ENCODE measurements around the gene SDHA.
A peak's percentile ranks its signal among the peaks of the same experiment; 100 is the strongest.
"Not testable (repeated sequence)": the region's sequence is repeated elsewhere in the genome, so short reads cannot be mapped to it uniquely, and the experiment has no call there.

SDHA gene

GRCh38 chr5:198516-199196, 19.5 kb upstream of the SDHA start:
- DNase-seq: no peak

- DNase-seq: no peak
Observed at GRCh38 chr5:199197-199949, 18.7 kb upstream of the SDHA start.

- DNase-seq: no peak
Observed at GRCh38 chr5:199950-200645, 18.0 kb upstream of the SDHA start.

GRCh38 chr5:200985-201384, 17.1 kb upstream of the SDHA start:
- no peak for DNase-seq

- no peak for DNase-seq
Observed at GRCh38 chr5:201672-202071, 16.4 kb upstream of the SDHA start.

- no peak for DNase-seq
Observed at GRCh38 chr5:203246-203930, 14.7 kb upstream of the SDHA start.

GRCh38 chr5:204001-204400, 14.1 kb upstream of the SDHA start:
- no peak for DNase-seq

- DNase-seq: no peak
Observed at GRCh38 chr5:204462-204861, 13.7 kb upstream of the SDHA start.

- no peak for DNase-seq
Observed at GRCh38 chr5:204966-205670, 13.0 kb upstream of the SDHA start.

- DNase-seq: no peak
Observed at GRCh38 chr5:206406-206805, 11.7 kb upstream of the SDHA start.

GRCh38 chr5:206927-207536, 11.1 kb upstream of the SDHA start:
- no peak for DNase-seq

- DNase-seq: no peak
Observed at GRCh38 chr5:207599-207998, 10.5 kb upstream of the SDHA start.

GRCh38 chr5:208449-209114, 9.5 kb upstream of the SDHA start:
- no peak for DNase-seq

GRCh38 chr5:213803-214395, 4.2 kb upstream of the SDHA start:
- no peak for DNase-seq

GRCh38 chr5:215256-215655, 2.9 kb upstream of the SDHA start:
- not testable (repeated sequence) for DNase-seq

- not testable (repeated sequence) for DNase-seq
Observed at GRCh38 chr5:216076-216475, 2.0 kb upstream of the SDHA start.

- peak; percentile 57 for DNase-seq
Observed at GRCh38 chr5:218457-219291, 554 bp downstream of the SDHA start.

- DNase-seq: peak; percentile 24
Observed at GRCh38 chr5:219460-219863, 1.3 kb downstream of the SDHA start.

GRCh38 chr5:219991-220390, 1.9 kb downstream of the SDHA start:
- no peak for DNase-seq
